Breast epithelium (tissue), 3 donors: Measurements from ENCODE around the gene TARBP1.

Experiments used
- POLR2A ChIP-seq: fragments of 450-650 bp; IDR thresholded peaks from one replicate; pipeline ENCODE4 v1.6.1; 2016; ENCODE audit warnings: antibody characterized with exemption, mild to moderate bottlenecking, moderate library complexity
- POLR2AphosphoS5 ChIP-seq, 3 donors: sonication (generic); formaldehyde crosslinking; IDR thresholded peaks; one replicate each; pipeline ENCODE4 v1.6.1; 2017; ENCODE audit warnings: antibody characterized with exemption in 3 of 3
- TF ChIP-seq, protein P1 (sequence below), 3 donors: fragments of 450-650 bp; IDR thresholded peaks; one replicate each; pipeline ENCODE4 v1.5.1; 2016 to 2017; ENCODE audit warnings: antibody characterized with exemption in 3 of 3, mild to moderate bottlenecking in 3 of 3, moderate library complexity in 3 of 3

DNA sequence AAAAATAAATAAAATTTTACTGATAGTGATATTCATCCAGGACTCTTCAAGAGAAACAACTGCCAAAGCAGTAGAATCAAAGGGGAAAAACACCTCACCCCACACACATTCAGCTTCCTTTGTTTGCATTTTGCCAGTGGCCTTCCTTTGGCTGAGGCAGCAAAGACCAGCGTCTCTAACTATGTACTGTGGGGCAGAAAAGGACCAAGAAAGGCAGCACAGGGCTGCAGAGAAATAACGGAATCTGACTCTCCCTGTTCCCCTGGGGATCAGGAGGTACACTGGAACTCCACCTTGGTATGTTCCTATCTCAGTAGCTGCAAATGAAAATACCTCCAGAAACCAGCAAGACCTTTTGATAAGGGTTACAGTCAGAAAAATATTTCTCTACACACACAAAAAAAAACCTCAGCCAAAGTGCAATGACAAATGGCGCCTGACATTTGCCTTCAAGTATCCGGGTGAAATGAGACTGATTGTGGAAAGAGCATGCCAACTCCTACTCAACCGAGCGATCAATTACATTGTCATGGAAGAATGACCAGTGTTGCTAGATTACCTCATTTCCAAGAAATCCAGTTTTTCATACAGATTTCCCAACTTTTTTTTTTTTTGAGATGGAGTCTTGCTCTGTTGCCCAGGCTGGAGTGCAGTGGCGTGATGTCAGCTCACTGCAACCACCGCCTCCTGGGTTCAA, 50.9 kb downstream of the TARBP1 start:
- TF ChIP-seq POLR2A (no peak), POLR2AphosphoS5 (IDR thresholded peaks at IDR 0.05) (no peak)
- TF ChIP-seq, protein P1, sequence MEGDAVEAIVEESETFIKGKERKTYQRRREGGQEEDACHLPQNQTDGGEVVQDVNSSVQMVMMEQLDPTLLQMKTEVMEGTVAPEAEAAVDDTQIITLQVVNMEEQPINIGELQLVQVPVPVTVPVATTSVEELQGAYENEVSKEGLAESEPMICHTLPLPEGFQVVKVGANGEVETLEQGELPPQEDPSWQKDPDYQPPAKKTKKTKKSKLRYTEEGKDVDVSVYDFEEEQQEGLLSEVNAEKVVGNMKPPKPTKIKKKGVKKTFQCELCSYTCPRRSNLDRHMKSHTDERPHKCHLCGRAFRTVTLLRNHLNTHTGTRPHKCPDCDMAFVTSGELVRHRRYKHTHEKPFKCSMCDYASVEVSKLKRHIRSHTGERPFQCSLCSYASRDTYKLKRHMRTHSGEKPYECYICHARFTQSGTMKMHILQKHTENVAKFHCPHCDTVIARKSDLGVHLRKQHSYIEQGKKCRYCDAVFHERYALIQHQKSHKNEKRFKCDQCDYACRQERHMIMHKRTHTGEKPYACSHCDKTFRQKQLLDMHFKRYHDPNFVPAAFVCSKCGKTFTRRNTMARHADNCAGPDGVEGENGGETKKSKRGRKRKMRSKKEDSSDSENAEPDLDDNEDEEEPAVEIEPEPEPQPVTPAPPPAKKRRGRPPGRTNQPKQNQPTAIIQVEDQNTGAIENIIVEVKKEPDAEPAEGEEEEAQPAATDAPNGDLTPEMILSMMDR (IDR thresholded peaks at IDR 0.05) = no peak
